Type B pancreatic cell (in vitro differentiated cells): ENCODE measurements around the gene KCTD18. TPM values are rescaled to one million over a fixed set of nuclear protein-coding genes. Genes with fewer than 3 reads are reported as not detected.
A peak's percentile ranks its signal among the peaks of the same experiment; 100 is the strongest.

Experiments
- DNase-seq: peaks from one replicate; pipeline ENCODE4 v3.0.0; 2021; ENCODE audit warnings: mixed read lengths; ENCODE audit not compliant: unreplicated experiment; ENCODE audit errors: extremely low spot score
- H3K27ac Mint-ChIP-seq: 2 replicates; pipeline ENCODE4 v1.8.0; 2021; ENCODE audit warnings: mild to moderate bottlenecking, mixed read lengths
- H3K27me3 Mint-ChIP-seq: 2 replicates; pipeline ENCODE4 v1.8.0; 2021; ENCODE audit warnings: mixed read lengths
- H3K36me3 Mint-ChIP-seq: 2 replicates; pipeline ENCODE4 v1.8.0; 2021; ENCODE audit warnings: mixed read lengths
- H3K4me1 Mint-ChIP-seq: one replicate; pipeline ENCODE4 v1.8.0; 2021; ENCODE audit warnings: mixed read lengths; ENCODE audit not compliant: unreplicated experiment
- H3K4me3 Mint-ChIP-seq: 2 replicates; pipeline ENCODE4 v1.8.0; 2021; ENCODE audit warnings: mild to moderate bottlenecking, mixed read lengths
- H3K9me3 Mint-ChIP-seq: 2 replicates; pipeline ENCODE4 v1.8.0; 2021; ENCODE audit warnings: mixed read lengths
- CTCF ChIP-seq: fragments of 200-600 bp; sonication (generic); conservative IDR thresholded peaks from 2 replicates; pipeline ENCODE4 v1.5.0; 2021; ENCODE audit warnings: antibody characterized with exemption, mild to moderate bottlenecking
- total RNA-seq: library from RNA; stranded (reverse); gene quantifications from 2 replicates; pipeline ENCODE4 v1.2.1, GENCODE V29; 2021; ENCODE audit warnings: low replicate concordance

KCTD18 gene
- total RNA-seq, 1 donor from 2014 or later = 10.9 TPM

GRCh38 chr2:200477667-200478131, 32.2 kb downstream of the KCTD18 start:
- Mint-ChIP-seq H3K27me3 (no peaks in the 10 kb centered on the region), H3K9me3 (no peaks in the 10 kb centered on the region), H3K27ac (no peak overlapping the region), H3K4me3 (no peak overlapping the region), H3K4me1 (peaks cover 19% of the 10 kb centered on the region), H3K36me3 (peaks cover 16% of the 10 kb centered on the region)
- no peak for TF ChIP-seq CTCF
- DNase-seq = no peak

GRCh38 chr2:200476836-200477235, 33.0 kb downstream of the KCTD18 start:
- TF ChIP-seq CTCF = no peak
- Mint-ChIP-seq H3K4me1 (peaks cover 19% of the 10 kb centered on the region), H3K27me3 (no peaks in the 10 kb centered on the region), H3K4me3 (no peak overlapping the region), H3K36me3 (peaks cover 21% of the 10 kb centered on the region), H3K27ac (peak overlapping the region; percentile 15), H3K9me3 (no peaks in the 10 kb centered on the region)
- DNase-seq = no peak

GRCh38 chr2:200475795-200476194, 34.1 kb downstream of the KCTD18 start:
- H3K4me3 Mint-ChIP-seq = no peak overlapping the region
- peaks cover 24% of the 10 kb centered on the region for H3K36me3 Mint-ChIP-seq
- no peak overlapping the region for H3K27ac Mint-ChIP-seq
- DNase-seq = no peak
- no peaks in the 10 kb centered on the region for H3K9me3 Mint-ChIP-seq
- H3K27me3 Mint-ChIP-seq = no peaks in the 10 kb centered on the region
- no peak for TF ChIP-seq CTCF
- peaks cover 14% of the 10 kb centered on the region for H3K4me1 Mint-ChIP-seq

GRCh38 chr2:200472853-200473464, 36.9 kb downstream of the KCTD18 start:
- no peak for DNase-seq
- TF ChIP-seq CTCF = no peak
- Mint-ChIP-seq H3K27me3 (no peaks in the 10 kb centered on the region), H3K36me3 (peaks cover 43% of the 10 kb centered on the region), H3K4me3 (no peak overlapping the region), H3K4me1 (peaks cover 36% of the 10 kb centered on the region), H3K27ac (no peak overlapping the region), H3K9me3 (no peaks in the 10 kb centered on the region)

- peaks cover 47% of the 10 kb centered on the region for H3K36me3 Mint-ChIP-seq
- H3K4me1 Mint-ChIP-seq = peaks cover 37% of the 10 kb centered on the region
- TF ChIP-seq CTCF = no peak
- H3K4me3 Mint-ChIP-seq = no peak overlapping the region
- no peak overlapping the region for H3K27ac Mint-ChIP-seq
- no peaks in the 10 kb centered on the region for H3K27me3 Mint-ChIP-seq
- no peak for DNase-seq
- H3K9me3 Mint-ChIP-seq = no peaks in the 10 kb centered on the region
Measured at GRCh38 chr2:200471928-200472645, 37.8 kb downstream of the KCTD18 start.
